Erythroblast (primary cell): ENCODE results near the gene EDDM13.

Experiments used
- GATA1 ChIP-seq: IDR thresholded peaks from 2 replicates; pipeline ENCODE4 v1.6.1; 2011; ENCODE audit warnings: low read depth, mild to moderate bottlenecking, control low read depth, low read length, moderate library complexity
- POLR2A ChIP-seq: IDR thresholded peaks from 2 replicates; pipeline ENCODE4 v1.6.1; 2011; ENCODE audit warnings: mild to moderate bottlenecking, low read length

- no peak for TF ChIP-seq POLR2A
- no peak for TF ChIP-seq GATA1
Observed at GRCh38 chr19:56258272-56258671, 14.3 kb upstream of the EDDM13 start.
